Activated naive CD8-positive, alpha-beta T cell treated with anti-CD3 and anti-CD28 coated beads for 36 hours (primary cell): ENCODE data around the gene STX4. TPM values are rescaled to one million over a fixed set of nuclear protein-coding genes. Genes with fewer than 3 reads are reported as not detected.

ENCODE experiments used
- DNase-seq: peaks from one replicate; pipeline ENCODE4 v3.0.0; 2021
- H3K27ac Mint-ChIP-seq: one replicate; pipeline ENCODE4 v1.8.0; 2022; ENCODE audit warnings: mild to moderate bottlenecking, moderate library complexity, mixed read lengths
- H3K27me3 Mint-ChIP-seq: one replicate; pipeline ENCODE4 v1.8.0; 2022; ENCODE audit warnings: mild to moderate bottlenecking, mixed read lengths
- H3K36me3 Mint-ChIP-seq: one replicate; pipeline ENCODE4 v1.8.0; 2021; ENCODE audit warnings: mild to moderate bottlenecking, mixed read lengths
- H3K4me1 Mint-ChIP-seq: one replicate; pipeline ENCODE4 v1.8.0; 2021; ENCODE audit warnings: mixed read lengths
- H3K4me3 Mint-ChIP-seq: one replicate; pipeline ENCODE4 v1.8.0; 2022; ENCODE audit warnings: mild to moderate bottlenecking, moderate library complexity, mixed read lengths
- H3K9me3 Mint-ChIP-seq: one replicate; pipeline ENCODE4 v1.8.0; 2022; ENCODE audit warnings: mixed read lengths
- total RNA-seq, 2 experiments: library from RNA; stranded (reverse); gene quantifications; one replicate each; pipeline ENCODE4 v1.2.3, GENCODE V29; 2021

STX4 gene
- total RNA-seq, 2 experiments from 2014 or later, result 32.4 to 33.0 TPM

DNA sequence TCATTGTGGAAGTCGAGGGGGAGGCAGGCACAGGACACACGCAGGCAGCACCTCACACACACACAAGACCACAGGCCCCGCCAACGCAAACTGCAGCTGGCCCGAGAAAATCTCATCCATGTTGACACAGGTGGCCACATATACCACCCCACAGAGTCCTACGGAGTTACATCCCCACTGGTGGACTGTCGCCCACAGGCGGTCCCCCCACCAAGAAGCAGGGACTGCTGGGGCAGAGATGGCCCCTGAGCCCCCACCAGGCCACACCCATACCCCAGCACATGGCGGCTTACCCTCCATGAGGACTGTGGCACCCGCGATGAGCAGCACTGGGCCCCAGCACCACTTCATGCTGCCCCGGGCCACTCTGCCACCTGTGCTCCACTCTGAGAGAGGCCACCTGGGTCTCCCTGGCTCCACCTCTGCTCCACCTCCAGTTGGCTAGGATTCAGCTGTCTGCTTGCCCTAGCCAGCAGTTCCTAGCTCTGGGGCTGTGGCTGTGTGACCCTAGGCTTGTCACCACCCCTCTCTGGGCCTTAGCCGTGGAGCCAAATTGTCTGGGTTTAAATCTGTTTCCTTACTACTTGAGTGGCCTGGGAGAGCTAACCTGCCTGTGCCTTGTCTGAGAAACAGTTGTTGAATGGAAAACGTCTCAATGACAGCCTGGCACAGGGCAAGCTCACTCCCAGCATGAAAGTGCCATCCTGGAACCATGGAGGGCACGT is 55.3 kb downstream of the STX4 start, which contains the start of gene PRSS53:
Gene PRSS53, minus strand, starts transcription at position 485 of the 725 bp plus-strand sequence. Its CDS starts 134 bp downstream, at position 351.
- no peak within 1 kb of the TSS for H3K4me3 Mint-ChIP-seq
- no peaks in the 10 kb centered on the region for H3K9me3 Mint-ChIP-seq
- peaks cover 9% of the 10 kb centered on the region for H3K4me1 Mint-ChIP-seq
- H3K36me3 Mint-ChIP-seq, result peaks cover 6% of the 10 kb centered on the region
- H3K27ac Mint-ChIP-seq, result no peak within 1 kb of the TSS
- DNase-seq, result no peak
- no peaks in the 10 kb centered on the region for H3K27me3 Mint-ChIP-seq

DNA sequence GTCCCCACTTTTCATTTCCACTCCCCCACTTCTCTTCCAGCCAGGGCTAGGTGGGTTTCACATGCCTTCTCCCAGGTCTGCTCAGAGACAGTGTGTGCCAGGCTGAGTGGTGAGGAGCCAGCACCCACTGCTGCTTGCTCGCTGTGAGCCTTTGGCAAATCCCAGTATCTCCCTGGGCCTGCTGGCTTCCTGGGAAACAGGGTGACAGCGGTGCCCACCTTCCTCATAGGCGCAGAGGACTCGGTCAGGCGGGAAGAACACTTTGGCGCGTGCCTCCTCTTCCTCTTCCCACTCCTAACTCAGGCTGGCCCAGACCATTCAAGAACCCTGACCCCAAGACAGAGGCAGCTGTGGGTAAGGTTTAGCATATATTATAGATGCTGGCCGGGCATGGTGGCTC is 55.8 kb downstream of the STX4 start:
- Mint-ChIP-seq H3K27me3 (no peaks in the 10 kb centered on the region), H3K4me1 (peaks cover 9% of the 10 kb centered on the region), H3K4me3 (no peak overlapping the region), H3K36me3 (peaks cover 11% of the 10 kb centered on the region), H3K27ac (no peak overlapping the region), H3K9me3 (no peaks in the 10 kb centered on the region)
- DNase-seq, result no peak

Other genes starting within 250 kb of the STX4 start
- 1 to 10 TPM; 5.4 to 5.5 TPM for gene ZNF629, start 246.4 kb upstream of the STX4 start, total RNA-seq
- 10 to 100 TPM; 20.8 to 22.0 TPM for gene BCL7C, start 139.5 kb upstream of the STX4 start, total RNA-seq
- gene CTF1, start 136.9 kb upstream of the STX4 start, total RNA-seq, result under 1 TPM; 0.16 to 0.38 TPM
- gene FBXL19, start 110.0 kb upstream of the STX4 start, total RNA-seq, result 10 to 100 TPM; 24.9 to 27.0 TPM
- 1 to 10 TPM; 5.4 to 5.7 TPM for gene ORAI3, start 84.5 kb upstream of the STX4 start, total RNA-seq
- 10 to 100 TPM; 28.5 to 31.7 TPM for gene SETD1A, start 75.8 kb upstream of the STX4 start, total RNA-seq
- 1 to 10 TPM; 1.5 TPM for gene HSD3B7, start 48.4 kb upstream of the STX4 start, total RNA-seq
- 1 to 10 TPM; 1.3 to 1.6 TPM for gene STX1B, start 22.9 kb upstream of the STX4 start, total RNA-seq
- 10 to 100 TPM; 17.3 to 18.5 TPM for gene ZNF668, start 40.7 kb downstream of the STX4 start, total RNA-seq
- 10 to 100 TPM; 20.0 to 21.8 TPM for gene ZNF646, start 40.9 kb downstream of the STX4 start, total RNA-seq
- gene PRSS53, start 55.4 kb downstream of the STX4 start, total RNA-seq, result 1 to 10 TPM; 3.0 to 3.1 TPM
- 10 to 100 TPM; 57.9 to 61.3 TPM for gene VKORC1, start 61.2 kb downstream of the STX4 start, total RNA-seq
- gene BCKDK, start 74.8 kb downstream of the STX4 start, total RNA-seq, result 10 to 100 TPM; 45.5 to 49.3 TPM
- gene KAT8, start 84.1 kb downstream of the STX4 start, total RNA-seq, result 10 to 100 TPM; 48.9 to 49.9 TPM
- not detected for gene PRSS8, start 102.2 kb downstream of the STX4 start, total RNA-seq
- gene PRSS36, start 116.5 kb downstream of the STX4 start, total RNA-seq, result under 1 TPM in 1 of 2 experiments, not detected in 1; 0.74 TPM
- 100 to 1,000 TPM; 817 to 858 TPM for gene FUS, start 146.6 kb downstream of the STX4 start, total RNA-seq
- gene PYCARD, start 169.2 kb downstream of the STX4 start, total RNA-seq, result 1 to 10 TPM; 5.0 to 5.2 TPM
- gene TRIM72, start 180.6 kb downstream of the STX4 start, total RNA-seq, result not detected
- gene PYDC1, start 183.6 kb downstream of the STX4 start, total RNA-seq, result not detected
- under 1 TPM; 0.38 to 0.68 TPM for gene ITGAM, start 226.4 kb downstream of the STX4 start, total RNA-seq